Measurements from ENCODE around the gene ST3GAL3.

Gene ST3GAL3

DNA sequence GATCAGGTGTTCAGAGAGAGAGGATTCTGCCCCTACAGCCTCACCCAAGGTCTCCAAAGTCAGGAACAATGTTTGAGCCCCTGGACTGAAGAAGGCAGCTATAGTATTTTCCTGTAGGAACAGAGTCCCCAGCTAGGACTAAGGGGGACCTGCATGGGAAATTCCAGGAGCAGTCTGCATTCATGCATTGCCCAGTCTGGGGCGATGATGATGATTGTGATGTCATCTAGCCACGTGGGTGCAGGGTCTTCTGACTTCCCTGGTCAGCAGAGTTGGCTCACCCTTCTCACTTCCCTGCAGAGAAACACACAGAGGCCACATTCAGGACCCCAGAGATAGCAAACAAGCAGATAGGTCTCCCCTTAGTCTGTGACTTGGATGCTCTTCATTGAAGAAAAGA, 169.8 kb downstream of the ST3GAL3 start:
- TF ChIP-seq, protein P1, sequence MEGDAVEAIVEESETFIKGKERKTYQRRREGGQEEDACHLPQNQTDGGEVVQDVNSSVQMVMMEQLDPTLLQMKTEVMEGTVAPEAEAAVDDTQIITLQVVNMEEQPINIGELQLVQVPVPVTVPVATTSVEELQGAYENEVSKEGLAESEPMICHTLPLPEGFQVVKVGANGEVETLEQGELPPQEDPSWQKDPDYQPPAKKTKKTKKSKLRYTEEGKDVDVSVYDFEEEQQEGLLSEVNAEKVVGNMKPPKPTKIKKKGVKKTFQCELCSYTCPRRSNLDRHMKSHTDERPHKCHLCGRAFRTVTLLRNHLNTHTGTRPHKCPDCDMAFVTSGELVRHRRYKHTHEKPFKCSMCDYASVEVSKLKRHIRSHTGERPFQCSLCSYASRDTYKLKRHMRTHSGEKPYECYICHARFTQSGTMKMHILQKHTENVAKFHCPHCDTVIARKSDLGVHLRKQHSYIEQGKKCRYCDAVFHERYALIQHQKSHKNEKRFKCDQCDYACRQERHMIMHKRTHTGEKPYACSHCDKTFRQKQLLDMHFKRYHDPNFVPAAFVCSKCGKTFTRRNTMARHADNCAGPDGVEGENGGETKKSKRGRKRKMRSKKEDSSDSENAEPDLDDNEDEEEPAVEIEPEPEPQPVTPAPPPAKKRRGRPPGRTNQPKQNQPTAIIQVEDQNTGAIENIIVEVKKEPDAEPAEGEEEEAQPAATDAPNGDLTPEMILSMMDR (IDR thresholded peaks at IDR 0.05; ENCODE audit: insufficient read depth, low read depth, low read length, missing control alignments): no peak
- no peak for DNase-seq (ENCODE audit: low read depth)
- H3K4me3 ChIP-seq (ENCODE audit: low read length): no peak overlapping the region

DNA sequence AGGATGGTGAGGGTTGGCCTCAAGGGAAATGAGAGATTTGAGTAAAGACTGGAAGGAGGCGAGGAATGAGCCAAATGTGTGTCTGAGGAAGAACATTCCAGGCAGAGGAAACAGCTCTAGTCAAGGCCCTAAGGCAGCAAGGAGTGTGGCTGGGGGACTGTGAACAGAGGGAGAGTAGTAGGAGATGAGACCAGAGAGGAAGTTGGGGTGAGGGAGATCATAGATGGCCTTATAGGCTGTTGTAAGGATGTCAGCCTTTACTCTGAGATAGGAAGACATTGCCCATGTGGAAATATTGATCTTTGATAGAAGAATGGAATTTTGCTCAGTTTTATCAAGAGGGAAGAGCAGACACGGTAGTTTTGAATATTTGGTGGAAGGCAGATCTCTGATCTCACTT, 171.1 kb downstream of the ST3GAL3 start:
- TF ChIP-seq, protein P1 (IDR thresholded peaks at IDR 0.05; ENCODE audit: insufficient read depth, low read depth, low read length, missing control alignments): no peak
- no peak overlapping the region for H3K4me3 ChIP-seq (ENCODE audit: low read length)
- no peak for DNase-seq (ENCODE audit: low read depth)

GRCh38 chr1:43878854-43879253, 171.5 kb downstream of the ST3GAL3 start:
- DNase-seq (ENCODE audit: low read depth): no peak
- TF ChIP-seq, protein P1 (IDR thresholded peaks at IDR 0.05; ENCODE audit: insufficient read depth, low read depth, low read length, missing control alignments): no peak

GRCh38 chr1:43879414-43879813, 172.1 kb downstream of the ST3GAL3 start:
- peak; percentile 86 for DNase-seq (ENCODE audit: low read depth)
- H3K4me3 ChIP-seq (ENCODE audit: low read length): no peak overlapping the region
- TF ChIP-seq, protein P1 (IDR thresholded peaks at IDR 0.05; ENCODE audit: insufficient read depth, low read depth, low read length, missing control alignments): no peak

More at GRCh38 chr1:43878854-43879253, 171.5 kb downstream of the ST3GAL3 start:
- no peak overlapping the region for H3K4me3 ChIP-seq (ENCODE audit: low read length)

GRCh38 chr1:43879996-43880395, 172.7 kb downstream of the ST3GAL3 start:
- TF ChIP-seq, protein P1 (IDR thresholded peaks at IDR 0.05; ENCODE audit: insufficient read depth, low read depth, low read length, missing control alignments): no peak
- no peak for DNase-seq (ENCODE audit: low read depth)
- H3K4me3 ChIP-seq (ENCODE audit: low read length): no peak overlapping the region

DNA sequence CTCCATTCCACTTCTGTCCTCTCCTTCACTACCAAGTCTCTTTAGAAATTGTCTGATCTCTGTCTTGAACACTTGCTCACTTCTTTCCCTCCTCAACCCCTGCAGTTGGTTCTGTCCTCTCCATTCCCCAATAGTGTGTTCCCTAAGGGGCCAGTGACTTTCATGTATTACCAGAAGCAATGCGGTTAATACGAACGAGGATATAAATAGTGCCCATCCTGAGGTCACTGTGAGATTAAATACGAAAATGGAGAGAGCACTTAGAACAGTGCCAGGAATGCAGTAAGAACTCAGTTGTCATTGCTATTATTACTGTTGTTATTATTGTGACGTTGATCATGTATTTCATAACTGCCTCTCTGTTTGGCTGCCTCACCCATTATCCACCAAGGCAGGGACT, 173.3 kb downstream of the ST3GAL3 start:
- TF ChIP-seq, protein P1 (IDR thresholded peaks at IDR 0.05; ENCODE audit: insufficient read depth, low read depth, low read length, missing control alignments): no peak
- no peak overlapping the region for H3K4me3 ChIP-seq (ENCODE audit: low read length)
- no peak for DNase-seq (ENCODE audit: low read depth)

DNA sequence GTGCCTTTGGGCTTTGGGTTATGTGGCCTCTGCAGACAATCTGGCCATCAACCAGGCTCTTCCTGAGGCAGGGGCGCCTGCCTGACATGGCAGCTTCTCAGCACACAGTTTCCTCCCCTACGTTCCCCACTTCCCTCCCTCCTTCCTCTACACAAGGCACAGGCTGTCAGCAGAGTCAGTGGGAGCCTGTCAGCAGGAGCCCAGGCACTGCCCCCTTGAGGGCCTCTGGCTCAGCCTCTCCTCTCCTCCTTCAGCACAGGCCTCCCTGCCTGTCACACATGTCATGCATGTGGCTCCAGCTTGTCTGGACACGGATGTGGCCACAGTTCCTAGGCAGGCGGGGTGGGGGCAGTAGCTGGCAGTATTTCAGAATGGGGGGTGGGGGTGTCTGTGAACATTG, 174.1 kb downstream of the ST3GAL3 start:
- no peak for DNase-seq (ENCODE audit: low read depth)
- H3K4me3 ChIP-seq (ENCODE audit: low read length): no peak overlapping the region
- TF ChIP-seq, protein P1 (IDR thresholded peaks at IDR 0.05; ENCODE audit: insufficient read depth, low read depth, low read length, missing control alignments): peak; percentile 5

Data from epithelial cell of esophagus (primary cell).